Endothelial cell of umbilical vein (primary cell): ENCODE data around the gene ABCA7. TPM values are rescaled to one million over a fixed set of nuclear protein-coding genes. Genes with fewer than 3 reads are reported as not detected.

Experiments
- BruUV-seq: library from RNA; stranded (reverse); fragments of 400-500 nt; replicated peaks from 2 replicates; lab custom pipeline; 2021; lab: Mats Ljungman, UMichigan
- CTCF ChIA-PET: fragments of 300-600, 350-600 bp; sonication (Branson Sonifier 250); formaldehyde crosslinking; loops from one replicate; lab custom pipeline; 2021; ENCODE audit warnings: antibody characterized with exemption, inconsistent platforms; lab: Charles Lee
- POLR2A ChIA-PET: fragments of 300-600, 350-600 bp; sonication (Branson Sonifier 250); formaldehyde crosslinking; loops from one replicate; lab custom pipeline; 2021; ENCODE audit warnings: antibody characterized with exemption, inconsistent platforms; lab: Charles Lee
- DNase-seq: peaks from one replicate; pipeline ENCODE4 v3.0.0-alpha.2; 2011; ENCODE audit warnings: low read depth, low spot score
- FAIRE-seq: peaks from 2 replicates; lab custom pipeline; 2011; peaks lifted over from hg19 to GRCh38; lab: Jason Lieb, UNC
- H2AFZ ChIP-seq: 2 replicates; pipeline ENCODE4 v1.6.0; 2012; ENCODE audit warnings: low read depth, low read length, control low read depth, inconsistent platforms
- H3K27ac ChIP-seq: 2 replicates; pipeline ENCODE4 v1.5.1; 2011; ENCODE audit warnings: low read depth, mild to moderate bottlenecking, control low read depth, low read length, moderate library complexity; ENCODE audit not compliant: insufficient read depth
- H3K27me3 ChIP-seq, 2 experiments: 2 replicates each; pipeline versions ENCODE4 v1.6.0 to v1.6.1; 2011; ENCODE audit warnings: low read length in 2 of 2, mixed read lengths in 1 of 2; ENCODE audit not compliant: control insufficient read depth in 2 of 2, insufficient read depth in 2 of 2
- H3K36me3 ChIP-seq, 2 experiments: 2 replicates in 1 of 2; 3 replicates in 1 of 2; pipeline ENCODE4 v1.5.1; 2011; ENCODE audit warnings: low read length in 2 of 2, mild to moderate bottlenecking in 1 of 2, moderate library complexity in 1 of 2; ENCODE audit not compliant: control insufficient read depth in 2 of 2, insufficient read depth in 2 of 2; ENCODE audit errors: extremely low read depth in 1 of 2
- H3K4me1 ChIP-seq: 3 replicates; pipeline ENCODE4 v1.5.1; 2011; ENCODE audit warnings: mild to moderate bottlenecking, low read length; ENCODE audit not compliant: control insufficient read depth, insufficient read depth; ENCODE audit errors: extremely low read depth
- H3K4me2 ChIP-seq: 2 replicates; pipeline ENCODE4 v1.6.1; 2011; ENCODE audit warnings: low read length, control low read depth, mixed read lengths; ENCODE audit not compliant: insufficient read depth
- H3K4me3 ChIP-seq, 3 experiments: fragments of 200-600 bp in 1 of 3; sonication (generic), shearing (Covaris generic) in 1 of 3; replicated peaks in 1 of 3; 2 replicates each; pipeline ENCODE4 v1.5.1; 2011 to 2016; ENCODE audit warnings: control low read depth in 3 of 3, low read length in 3 of 3, mild to moderate bottlenecking in 2 of 3, inconsistent platforms in 1 of 3, low read depth in 1 of 3, moderate library complexity in 1 of 3; ENCODE audit not compliant: insufficient read depth in 1 of 3
- H3K79me2 ChIP-seq: 2 replicates; pipeline ENCODE4 v1.6.0; 2012; ENCODE audit warnings: low read length, inconsistent platforms; ENCODE audit not compliant: control insufficient read depth, insufficient read depth
- H3K9ac ChIP-seq: replicated peaks from 2 replicates; pipeline ENCODE3; 2011; ENCODE audit warnings: low read length, control low read depth; ENCODE audit not compliant: insufficient read depth; ENCODE audit errors: extremely low read depth
- H3K9me1 ChIP-seq: replicated peaks from 3 replicates; pipeline ENCODE4 v1.6.0; 2011; ENCODE audit warnings: mild to moderate bottlenecking, low read length; ENCODE audit not compliant: control insufficient read depth, insufficient read depth; ENCODE audit errors: extremely low read depth
- H3K9me3 ChIP-seq: replicated peaks from 2 replicates; pipeline ENCODE4 v1.5.1; 2012; ENCODE audit warnings: low read length, inconsistent platforms; ENCODE audit not compliant: control insufficient read depth, insufficient read depth
- H4K20me1 ChIP-seq: replicated peaks from 2 replicates; pipeline ENCODE3; 2011; ENCODE audit warnings: mild to moderate bottlenecking, low read length; ENCODE audit not compliant: control insufficient read depth, insufficient read depth; ENCODE audit errors: extremely low read depth
- CTCF ChIP-seq, 2 donors: IDR thresholded peaks; 1 replicate in 1 of 2; 2 replicates in 1 of 2; pipeline ENCODE4 v1.5.1; 2011; ENCODE audit warnings: low read length in 2 of 2, mild to moderate bottlenecking in 2 of 2, moderate library complexity in 2 of 2, control low read depth in 1 of 2, inconsistent platforms in 1 of 2, low read depth in 1 of 2; ENCODE audit not compliant: insufficient read depth in 1 of 2; ENCODE audit errors: extremely low read depth in 1 of 2
- EZH2 ChIP-seq: IDR thresholded peaks from 2 replicates; pipeline ENCODE4 v1.6.1; 2012; ENCODE audit warnings: borderline replicate concordance, low read depth, mild to moderate bottlenecking, moderate library complexity, low read length, inconsistent platforms; ENCODE audit not compliant: severe bottlenecking
- FOS ChIP-seq: IDR thresholded peaks from 2 replicates; pipeline ENCODE4 v1.6.1; 2011; ENCODE audit warnings: mild to moderate bottlenecking, low read length, moderate library complexity, borderline replicate concordance; ENCODE audit not compliant: insufficient read depth
- GATA2 ChIP-seq: IDR thresholded peaks from 2 replicates; pipeline ENCODE4 v1.7.0; 2011; ENCODE audit warnings: low read depth, mild to moderate bottlenecking, moderate library complexity, mixed read lengths, low read length; ENCODE audit not compliant: insufficient read length, insufficient read depth
- JUN ChIP-seq: IDR thresholded peaks from 2 replicates; pipeline ENCODE4 v1.6.1; 2011; ENCODE audit warnings: borderline replicate concordance, low read depth; ENCODE audit not compliant: insufficient read length, insufficient read depth
- MYC ChIP-seq: IDR thresholded peaks from one replicate; pipeline ENCODE4 v1.6.1; 2011; ENCODE audit warnings: mild to moderate bottlenecking, low read depth, low read length
- POLR2A ChIP-seq: IDR thresholded peaks from 2 replicates; pipeline ENCODE4 v1.6.1; 2012; ENCODE audit warnings: low read depth, mild to moderate bottlenecking, control low read depth, low read length
- POLR2AphosphoS5 ChIP-seq: IDR thresholded peaks from 2 replicates; pipeline ENCODE4 v1.6.1; 2012; ENCODE audit warnings: low read depth, mild to moderate bottlenecking, control low read depth, low read length, moderate library complexity; ENCODE audit not compliant: insufficient read depth
- dilution Hi-C: fragments of 300-500 bp; cut with MboI; formaldehyde crosslinking; loops from one replicate; pipeline ENCODE4 v1.15.0; 2019; ENCODE audit warnings: low sequenced_read_pairs; ENCODE audit not compliant: extremely low pct_ligation_motif_present
- intact Hi-C: fragments of 100-400 bp; cut with micrococcal nuclease; formaldehyde crosslinking; loops from one replicate; pipeline ENCODE4 v1.10.0; 2022
- polyA plus RNA-seq, 4 experiments: library from polyadenylated mRNA; depleted of rRNA in 3 of 4; stranded (reverse) in 3 of 4; unstranded in 1 of 4; fragments of >200 nt; gene quantifications; 2 replicates each; pipeline versions ENCODE4 v1.2.1 to v1.2.3, GENCODE V29; 2011 to 2012; ENCODE audit warnings: missing spikeins in 1 of 4
- total RNA-seq: library from RNA; stranded (reverse); gene quantifications from 2 replicates; pipeline ENCODE4 v1.2.3, GENCODE V29; 2021
- TF ChIP-seq, protein P1 (sequence below): IDR thresholded peaks from 2 replicates; pipeline ENCODE4 v1.6.1; 2011; ENCODE audit not compliant: insufficient read depth, insufficient read length

The ABCA7 gene
- total and polyA plus RNA-seq, 2 donors (not counting 3 experiments of a cell fraction or from before 2014, with no cell fraction given) = 5.7 to 9.8 TPM

DNA sequence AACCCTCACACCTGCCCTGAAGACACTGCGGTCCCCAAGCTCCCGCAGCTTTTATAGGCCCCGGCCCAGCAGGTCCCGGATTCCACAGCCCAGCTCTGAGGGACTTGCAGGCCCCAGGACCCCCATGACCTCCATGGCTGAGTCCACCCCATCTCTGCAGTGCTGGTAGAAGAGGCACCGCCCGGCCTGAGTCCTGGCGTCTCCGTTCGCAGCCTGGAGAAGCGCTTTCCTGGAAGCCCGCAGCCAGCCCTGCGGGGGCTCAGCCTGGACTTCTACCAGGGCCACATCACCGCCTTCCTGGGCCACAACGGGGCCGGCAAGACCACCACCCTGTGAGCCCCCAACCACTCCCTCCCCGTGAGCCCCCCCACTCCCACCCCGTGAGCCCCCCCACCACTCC, 9.2 kb downstream of the ABCA7 start:
- intact Hi-C loops = no loop called here
- H3K4me1 ChIP-seq = no peaks in the 10 kb centered on the region
- no peaks in the 10 kb centered on the region for H3K9me3 ChIP-seq
- H3K9me1 ChIP-seq = no peaks in the 10 kb centered on the region
- no peaks in the 10 kb centered on the region for H3K79me2 ChIP-seq
- H3K36me3 ChIP-seq = no peaks in the 10 kb centered on the region
- ChIA-PET POLR2A (no interaction called here), CTCF (interaction anchor here (1.1 kb wide), 1 partner anchor 9 kb away, joined by 3 read pairs; no protein-coding TSS in a partner anchor)
- no peaks in the 10 kb centered on the region for H4K20me1 ChIP-seq
- no TSS peak for BruUV-seq
- H3K4me2 ChIP-seq = no peak overlapping the region
- FAIRE-seq = no peak
- H2AFZ ChIP-seq = no peak overlapping the region
- H3K4me3 ChIP-seq = no peak overlapping the region
- DNase-seq = no peak
- TF ChIP-seq POLR2A (no peak), FOS (no peak), EZH2 (no peak), GATA2 (no peak), JUN (no peak), CTCF (IDR thresholded peaks at IDR 0.05; ENCODE audit: extremely low read depth in 1 of 2, insufficient read depth in 1 of 2, low read depth in 1 of 2, low read length in 2 of 2) (no peak), POLR2AphosphoS5 (no peak), MYC (no peak)
- TF ChIP-seq, protein P1, sequence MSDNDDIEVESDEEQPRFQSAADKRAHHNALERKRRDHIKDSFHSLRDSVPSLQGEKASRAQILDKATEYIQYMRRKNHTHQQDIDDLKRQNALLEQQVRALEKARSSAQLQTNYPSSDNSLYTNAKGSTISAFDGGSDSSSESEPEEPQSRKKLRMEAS = no peak
- no peak overlapping the region for H3K27ac ChIP-seq
- no peaks in the 10 kb centered on the region for H3K27me3 ChIP-seq
- dilution Hi-C loops = no loop called here
- H3K9ac ChIP-seq = no peak overlapping the region
